ENCODE data around the gene NIPSNAP2. TPM values are rescaled to one million over a fixed set of nuclear protein-coding genes. Genes with fewer than 3 reads are reported as not detected.

Gene NIPSNAP2
- total and polyA plus RNA-seq, 2 of the 13 experiments (the other 11 are each of a cell fraction or from before 2014, with no cell fraction given), result 40.3 to 61.5 TPM

GRCh38 chr7:56028942-56029630 is 64.7 kb downstream of the NIPSNAP2 start (continued):
- TF ChIP-seq, protein P1, sequence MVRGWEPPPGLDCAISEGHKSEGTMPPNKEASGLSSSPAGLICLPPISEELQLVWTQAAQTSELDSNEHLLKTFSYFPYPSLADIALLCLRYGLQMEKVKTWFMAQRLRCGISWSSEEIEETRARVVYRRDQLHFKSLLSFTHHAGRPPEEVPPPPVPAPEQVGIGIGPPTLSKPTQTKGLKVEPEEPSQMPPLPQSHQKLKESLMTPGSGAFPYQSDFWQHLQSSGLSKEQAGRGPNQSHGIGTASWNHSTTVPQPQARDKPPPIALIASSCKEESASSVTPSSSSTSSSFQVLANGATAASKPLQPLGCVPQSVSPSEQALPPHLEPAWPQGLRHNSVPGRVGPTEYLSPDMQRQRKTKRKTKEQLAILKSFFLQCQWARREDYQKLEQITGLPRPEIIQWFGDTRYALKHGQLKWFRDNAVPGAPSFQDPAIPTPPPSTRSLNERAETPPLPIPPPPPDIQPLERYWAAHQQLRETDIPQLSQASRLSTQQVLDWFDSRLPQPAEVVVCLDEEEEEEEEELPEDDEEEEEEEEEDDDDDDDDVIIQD (CRISPR knock-in tag; IDR thresholded peaks at IDR 0.05; ENCODE audit: low read depth), result no peak; the same call in 1 of the 2 replicates
- TF ChIP-seq ZNF607 (CRISPR knock-in tag; IDR thresholded peaks at IDR 0.05; ENCODE audit: borderline replicate concordance) (no peak; the same call in 1 of the 2 replicates), MLXIP (CRISPR knock-in tag; IDR thresholded peaks at IDR 0.05; ENCODE audit: borderline replicate concordance) (peak; percentile 56), POLR2AphosphoS5 (IDR thresholded peaks at IDR 0.05; ENCODE audit: low read depth, low read length) (no peak), ZFY (CRISPR knock-in tag; IDR thresholded peaks at IDR 0.05) (peak; percentile 9; the same call in 1 of the 2 replicates), TBL1XR1 (IDR thresholded peaks at IDR 0.05; ENCODE audit: borderline replicate concordance, low read length, partially characterized antibody) (peak; percentile 20), CREM (IDR thresholded peaks at IDR 0.05) (peak; percentile 41), CREM (CRISPR knock-in tag; IDR thresholded peaks at IDR 0.05) (no peak), NR2F1 (CRISPR knock-in tag; IDR thresholded peaks at IDR 0.05) (peak in 1 of 2 experiments; percentile 71; a peak in 1 of 4 replicates), HNF1A (IDR thresholded peaks at IDR 0.05; ENCODE audit: low read depth) (no peak), HNF1A (CRISPR knock-in tag; IDR thresholded peaks at IDR 0.05; ENCODE audit: borderline replicate concordance) (no peak), CHD4 (IDR thresholded peaks at IDR 0.05; ENCODE audit: borderline replicate concordance, low read length) (peak; percentile 68; the same call in 1 of the 2 replicates), POLR2A (IDR thresholded peaks at IDR 0.05; ENCODE audit: insufficient read depth in 1 of 2, low read depth in 2 of 2, low read length in 2 of 2) (peak in 1 of 2 experiments; percentile 26; a peak in 1 of 4 replicates), ZNF761 (CRISPR knock-in tag; conservative IDR thresholded peaks at IDR 0.05) (0 out of 2 replicates have a peak, but pooled peaks have one; percentile 25)
- TF ChIP-seq, protein P2, sequence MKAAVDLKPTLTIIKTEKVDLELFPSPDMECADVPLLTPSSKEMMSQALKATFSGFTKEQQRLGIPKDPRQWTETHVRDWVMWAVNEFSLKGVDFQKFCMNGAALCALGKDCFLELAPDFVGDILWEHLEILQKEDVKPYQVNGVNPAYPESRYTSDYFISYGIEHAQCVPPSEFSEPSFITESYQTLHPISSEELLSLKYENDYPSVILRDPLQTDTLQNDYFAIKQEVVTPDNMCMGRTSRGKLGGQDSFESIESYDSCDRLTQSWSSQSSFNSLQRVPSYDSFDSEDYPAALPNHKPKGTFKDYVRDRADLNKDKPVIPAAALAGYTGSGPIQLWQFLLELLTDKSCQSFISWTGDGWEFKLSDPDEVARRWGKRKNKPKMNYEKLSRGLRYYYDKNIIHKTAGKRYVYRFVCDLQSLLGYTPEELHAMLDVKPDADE (CRISPR knock-in tag; IDR thresholded peaks at IDR 0.05), result no peak
- TF ChIP-seq, protein P3, sequence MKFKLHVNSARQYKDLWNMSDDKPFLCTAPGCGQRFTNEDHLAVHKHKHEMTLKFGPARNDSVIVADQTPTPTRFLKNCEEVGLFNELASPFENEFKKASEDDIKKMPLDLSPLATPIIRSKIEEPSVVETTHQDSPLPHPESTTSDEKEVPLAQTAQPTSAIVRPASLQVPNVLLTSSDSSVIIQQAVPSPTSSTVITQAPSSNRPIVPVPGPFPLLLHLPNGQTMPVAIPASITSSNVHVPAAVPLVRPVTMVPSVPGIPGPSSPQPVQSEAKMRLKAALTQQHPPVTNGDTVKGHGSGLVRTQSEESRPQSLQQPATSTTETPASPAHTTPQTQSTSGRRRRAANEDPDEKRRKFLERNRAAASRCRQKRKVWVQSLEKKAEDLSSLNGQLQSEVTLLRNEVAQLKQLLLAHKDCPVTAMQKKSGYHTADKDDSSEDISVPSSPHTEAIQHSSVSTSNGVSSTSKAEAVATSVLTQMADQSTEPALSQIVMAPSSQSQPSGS (CRISPR knock-in tag; IDR thresholded peaks at IDR 0.05), result 0 out of 2 replicates have a peak, but pooled peaks have one; percentile 50
